HG03064 (cell line): ENCODE data around the gene UBE2K.
"Not testable (repeated sequence)": the region's sequence is repeated elsewhere in the genome, so short reads cannot be mapped to it uniquely, and the experiment has no call there.

Experiments used
- ATAC-seq: cut with Tn5 transposase; IDR thresholded peaks from one replicate; pipeline ENCODE4 v1.9.1; 2021; ENCODE audit warnings: low read depth; ENCODE audit not compliant: unreplicated experiment

The UBE2K gene

GRCh38 chr4:39721273-39721672 lies 23.3 kb downstream of the UBE2K start:
- not testable (repeated sequence) for ATAC-seq

GRCh38 chr4:39721788-39722187 lies 23.9 kb downstream of the UBE2K start:
- no peak for ATAC-seq

- no peak for ATAC-seq
These were observed 31.6 kb downstream of the UBE2K start for GRCh38 chr4:39729557-39729956.

- no peak for ATAC-seq
These were observed 32.1 kb downstream of the UBE2K start for GRCh38 chr4:39730072-39730471.

GRCh38 chr4:39731908-39732307 lies 34.0 kb downstream of the UBE2K start:
- no peak for ATAC-seq

GRCh38 chr4:39732728-39733127 lies 34.8 kb downstream of the UBE2K start:
- no peak for ATAC-seq

- ATAC-seq: not testable (repeated sequence)
These were observed 41.7 kb downstream of the UBE2K start for GRCh38 chr4:39739591-39739990.

- no peak for ATAC-seq
These were observed 43.5 kb downstream of the UBE2K start for GRCh38 chr4:39741401-39741800.

- no peak for ATAC-seq
These were observed 48.0 kb downstream of the UBE2K start for GRCh38 chr4:39745920-39746319.

- no peak for ATAC-seq
These were observed 52.3 kb downstream of the UBE2K start for GRCh38 chr4:39750216-39750615.

- no peak for ATAC-seq
These were observed 56.4 kb downstream of the UBE2K start for GRCh38 chr4:39754309-39754708.

- ATAC-seq: no peak
These were observed 58.2 kb downstream of the UBE2K start for GRCh38 chr4:39756159-39756558.

GRCh38 chr4:39758176-39758575 lies 60.2 kb downstream of the UBE2K start:
- ATAC-seq: no peak

- no peak for ATAC-seq
These were observed 61.6 kb downstream of the UBE2K start for GRCh38 chr4:39759569-39759968.

- ATAC-seq: no peak
These were observed 63.2 kb downstream of the UBE2K start for GRCh38 chr4:39761005-39761667.

- ATAC-seq: peak; percentile 74
These were observed 66.0 kb downstream of the UBE2K start for GRCh38 chr4:39763714-39764572.

- ATAC-seq: no peak
These were observed 72.1 kb downstream of the UBE2K start for GRCh38 chr4:39770005-39770404.

- ATAC-seq: no peak
These were observed 72.5 kb downstream of the UBE2K start for GRCh38 chr4:39770471-39770870.

GRCh38 chr4:39770969-39771724 lies 73.2 kb downstream of the UBE2K start:
- no peak for ATAC-seq

GRCh38 chr4:39781988-39782387 lies 84.1 kb downstream of the UBE2K start:
- ATAC-seq: not testable (repeated sequence)

GRCh38 chr4:39785083-39785482 lies 87.1 kb downstream of the UBE2K start:
- ATAC-seq: no peak
